Measurements from ENCODE around the gene HYAL1. TPM values are rescaled to one million over a fixed set of nuclear protein-coding genes. Genes with fewer than 3 reads are reported as not detected.
"Not testable (repeated sequence)": the region's sequence is repeated elsewhere in the genome, so short reads cannot be mapped to it uniquely, and the experiment has no call there.

Gene HYAL1
- total RNA-seq, 1 donor from 2014 or later: 0.59 TPM

DNA sequence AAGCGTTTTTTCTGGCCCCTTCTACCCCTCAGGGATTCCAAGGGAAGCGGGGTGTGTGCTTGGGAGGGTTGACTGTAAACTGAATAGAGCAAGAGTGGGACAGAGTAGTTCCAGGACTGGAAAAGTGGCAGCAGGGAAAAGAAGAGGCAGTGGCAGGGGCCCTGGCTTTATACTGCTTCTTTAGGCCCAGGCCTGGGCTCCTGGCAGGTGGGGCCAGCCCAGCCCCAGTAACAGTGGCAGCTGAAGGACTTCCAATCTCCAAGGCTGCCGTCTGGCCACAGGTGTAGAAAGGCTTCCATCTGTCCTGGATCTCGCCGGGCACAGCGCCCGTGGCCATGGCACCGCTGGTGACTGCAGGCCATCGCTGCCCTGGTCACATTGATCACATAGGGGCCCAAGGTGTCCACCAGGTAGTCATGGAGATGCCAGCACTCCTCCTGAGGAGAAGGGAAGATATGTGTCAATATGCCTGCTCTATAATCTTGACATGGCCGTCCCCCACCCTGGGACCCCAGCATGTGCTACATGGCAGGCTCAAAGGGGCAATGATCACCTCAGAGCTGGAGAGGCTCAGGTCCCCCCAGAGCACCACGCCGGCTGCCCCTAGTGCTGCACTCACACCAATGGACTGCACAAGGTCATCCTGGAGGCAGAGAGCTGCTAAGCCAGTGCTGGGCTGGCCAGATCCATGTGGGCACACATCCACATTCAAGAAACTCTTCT is 10.1 kb downstream of the HYAL1 start:
- H3K27ac Mint-ChIP-seq: peak overlapping the region; percentile 96
- H3K4me1 Mint-ChIP-seq (ENCODE audit: low read depth): peaks cover 13% of the 10 kb centered on the region
- intact Hi-C loops (cut with micrococcal nuclease): loop anchor here (2.0 to 10.0 kb wide), 2 partner anchors 66 to 358 kb away; partner anchors contain the start of gene TMEM115
- H3K4me3 Mint-ChIP-seq (ENCODE audit: low read depth): peak overlapping the region; percentile 95
- H3K27me3 Mint-ChIP-seq (ENCODE audit: low read depth): no peaks in the 10 kb centered on the region
- no peaks in the 10 kb centered on the region for H3K9me3 Mint-ChIP-seq
- DNase-seq (ENCODE audit: low spot score): no peak
- H3K36me3 Mint-ChIP-seq (ENCODE audit: low read depth): peaks cover 33% of the 10 kb centered on the region

DNA sequence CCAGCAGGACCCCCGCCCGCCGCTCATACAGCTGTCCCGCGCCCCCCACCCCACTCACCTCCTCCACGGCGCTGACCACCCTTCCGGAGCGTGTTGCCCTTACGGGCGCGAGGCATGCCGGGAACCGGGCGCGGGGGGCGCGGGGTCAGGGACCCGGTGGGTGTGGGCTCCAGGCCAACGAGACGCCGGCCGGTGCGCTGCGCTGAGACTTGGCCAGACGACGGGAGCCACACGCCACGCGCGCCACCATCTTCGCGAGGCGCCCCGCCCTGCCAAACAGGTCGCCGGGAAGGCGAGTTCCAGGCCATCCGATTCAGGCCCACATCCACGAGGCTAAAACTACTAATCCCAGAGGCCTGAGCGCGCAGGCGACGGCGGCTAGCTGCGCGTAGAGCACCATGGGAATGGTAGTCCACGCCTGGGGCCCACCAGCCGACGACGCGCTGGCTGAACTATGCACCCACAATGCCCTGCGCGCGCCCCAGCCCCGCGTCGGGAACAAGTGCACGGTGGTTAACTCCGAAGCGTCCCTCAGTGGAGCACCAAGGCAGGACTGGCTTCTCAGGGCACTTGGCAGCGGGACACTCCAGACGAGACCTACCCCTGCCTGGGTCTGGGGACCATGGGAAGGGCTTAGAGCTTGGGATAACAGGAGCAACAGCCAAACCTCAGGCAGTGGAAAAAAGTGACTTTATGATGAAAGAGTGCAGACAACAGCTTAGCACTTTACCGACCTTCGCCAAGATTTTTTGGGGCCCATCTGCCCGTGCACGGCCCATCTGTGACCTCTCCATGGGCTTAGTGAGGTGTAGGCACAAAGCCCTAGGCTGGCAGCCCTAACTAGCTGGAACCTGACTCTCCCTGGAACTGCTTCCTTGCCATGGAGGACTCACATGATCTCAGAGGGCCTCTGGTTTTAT is 11.0 kb downstream of the HYAL1 start, which contains the start of gene IFRD2:
Gene IFRD2 (minus strand): TSS at position 271 of the 920 bp plus-strand sequence. CDS start 155 bp downstream, at position 116.
- intact Hi-C loops (cut with micrococcal nuclease): loop anchor here (1.0 to 10.0 kb wide), 3 partner anchors 45 to 358 kb away; partner anchors contain the start of gene TMEM115
- Mint-ChIP-seq H3K27ac (peak within 1 kb of the TSS; percentile 96), H3K36me3 (ENCODE audit: low read depth) (peaks cover 41% of the 10 kb centered on the region), H3K27me3 (ENCODE audit: low read depth) (no peaks in the 10 kb centered on the region), H3K4me1 (ENCODE audit: low read depth) (peaks cover 9% of the 10 kb centered on the region), H3K4me3 (ENCODE audit: low read depth) (peak within 1 kb of the TSS; percentile 95), H3K9me3 (no peaks in the 10 kb centered on the region)
- peak; percentile 96 for DNase-seq (ENCODE audit: low spot score)

DNA sequence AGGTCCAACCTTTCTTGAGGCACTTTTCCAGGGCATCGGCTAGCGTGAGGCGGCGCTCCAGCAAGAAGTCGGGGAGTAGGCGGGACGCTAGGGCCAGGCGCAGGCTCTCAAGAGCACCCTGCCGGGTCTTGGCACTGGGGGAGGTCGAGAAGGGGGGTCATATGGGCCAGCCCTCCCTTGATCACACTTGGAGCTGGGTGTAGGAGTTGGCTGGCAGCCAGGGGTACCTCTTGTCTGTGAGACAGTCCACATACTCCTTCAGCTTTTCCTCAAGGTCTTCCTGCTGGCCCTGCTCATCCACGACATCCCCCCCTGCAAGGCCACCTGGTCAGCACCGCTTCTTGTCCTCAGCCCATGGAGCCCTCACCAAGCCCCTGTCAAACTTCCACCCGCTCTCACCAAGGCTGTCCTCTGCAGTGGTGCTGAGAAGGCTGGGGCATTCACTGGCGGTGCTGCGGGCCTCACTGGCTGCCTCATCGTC is 13.2 kb downstream of the HYAL1 start:
- Mint-ChIP-seq H3K27ac (no peak overlapping the region), H3K36me3 (ENCODE audit: low read depth) (peaks cover 48% of the 10 kb centered on the region), H3K9me3 (no peaks in the 10 kb centered on the region), H3K27me3 (ENCODE audit: low read depth) (no peaks in the 10 kb centered on the region), H3K4me1 (ENCODE audit: low read depth) (peaks cover 9% of the 10 kb centered on the region), H3K4me3 (ENCODE audit: low read depth) (peak overlapping the region; percentile 18)
- DNase-seq (ENCODE audit: low spot score): no peak
- intact Hi-C loops (cut with micrococcal nuclease): loop anchor here (10.0 kb wide), 1 partner anchor 355 kb away; no protein-coding TSS in a partner anchor

DNA sequence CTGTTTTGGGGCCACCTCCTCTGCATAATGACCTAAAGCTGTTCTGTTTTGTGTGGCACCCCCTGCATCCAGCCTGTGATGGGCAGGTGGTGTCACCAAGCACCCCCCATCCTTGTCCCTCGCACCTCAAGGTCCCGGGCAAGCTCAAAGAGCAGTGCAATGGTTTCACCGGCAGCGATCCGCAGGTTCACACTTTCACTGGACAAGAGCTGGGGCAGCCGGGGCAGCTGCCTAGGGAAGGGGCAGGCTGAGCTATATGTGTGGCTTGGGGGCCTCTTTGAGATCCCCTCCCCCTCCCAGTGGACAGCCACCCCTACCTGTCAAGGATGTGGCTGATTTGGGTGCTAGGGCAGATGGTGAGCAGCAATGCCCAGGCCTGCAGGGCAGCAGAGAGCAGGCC is 14.2 kb downstream of the HYAL1 start:
- Mint-ChIP-seq H3K4me3 (ENCODE audit: low read depth) (peak overlapping the region; percentile 39), H3K36me3 (ENCODE audit: low read depth) (peaks cover 48% of the 10 kb centered on the region), H3K4me1 (ENCODE audit: low read depth) (peaks cover 9% of the 10 kb centered on the region), H3K9me3 (no peaks in the 10 kb centered on the region), H3K27me3 (ENCODE audit: low read depth) (no peaks in the 10 kb centered on the region), H3K27ac (no peak overlapping the region)
- DNase-seq (ENCODE audit: low spot score): no peak
- intact Hi-C loops (cut with micrococcal nuclease): no loop called here

DNA sequence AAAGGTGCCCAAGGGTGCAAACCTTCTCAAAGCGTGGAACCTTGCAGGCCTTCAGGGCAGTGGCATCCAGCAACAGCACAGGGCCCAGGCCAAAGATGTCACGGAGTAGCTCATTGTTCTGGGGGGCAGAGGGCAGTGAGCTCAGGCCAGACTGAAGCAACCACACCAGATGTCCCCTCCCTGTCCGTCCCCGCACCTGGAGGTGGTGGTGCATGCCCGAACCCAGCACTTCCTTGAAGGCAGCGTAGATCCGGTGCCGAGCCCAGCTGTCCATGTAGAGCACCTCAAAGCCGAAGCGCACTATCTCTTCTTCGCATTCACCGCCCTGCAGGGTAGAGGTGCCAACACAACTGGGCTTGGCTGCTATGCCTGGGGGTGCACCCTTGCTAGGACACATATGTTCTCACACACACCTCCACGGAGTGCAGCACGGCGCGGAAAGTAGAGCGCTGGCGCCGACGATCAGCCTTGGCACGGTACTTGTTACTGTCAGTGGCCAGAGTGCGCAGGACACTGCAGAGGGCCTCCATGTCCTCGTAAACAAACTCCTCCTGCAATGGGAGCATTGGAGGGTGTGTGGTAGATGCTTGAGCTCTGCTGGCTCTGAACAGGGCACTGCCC is 14.9 kb downstream of the HYAL1 start:
- no peaks in the 10 kb centered on the region for H3K9me3 Mint-ChIP-seq
- peaks cover 9% of the 10 kb centered on the region for H3K4me1 Mint-ChIP-seq (ENCODE audit: low read depth)
- peaks cover 48% of the 10 kb centered on the region for H3K36me3 Mint-ChIP-seq (ENCODE audit: low read depth)
- no peak for DNase-seq (ENCODE audit: low spot score)
- H3K27ac Mint-ChIP-seq: no peak overlapping the region
- no peaks in the 10 kb centered on the region for H3K27me3 Mint-ChIP-seq (ENCODE audit: low read depth)
- no peak overlapping the region for H3K4me3 Mint-ChIP-seq (ENCODE audit: low read depth)
- intact Hi-C loops (cut with micrococcal nuclease): no loop called here

DNA sequence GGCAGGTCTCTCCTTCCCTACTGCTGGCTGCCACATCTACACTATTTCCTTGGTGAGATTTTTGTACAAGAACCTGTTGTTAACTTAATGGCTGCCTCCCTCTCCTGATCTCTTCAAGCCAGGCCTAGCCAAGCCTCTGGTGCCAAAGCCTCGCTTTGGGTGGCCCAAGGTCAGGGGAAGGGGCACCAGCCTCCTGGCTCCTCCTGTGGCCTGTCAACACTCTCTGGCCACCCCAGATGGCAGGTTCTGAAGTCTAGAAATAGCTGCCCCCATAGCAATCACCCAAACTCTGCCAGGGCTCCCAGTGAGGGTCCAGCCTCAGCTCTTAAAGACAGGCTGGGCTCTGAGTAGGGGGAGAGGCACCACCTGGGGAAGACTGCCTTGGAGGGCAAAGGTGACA is 16.1 kb downstream of the HYAL1 start:
- intact Hi-C loops (cut with micrococcal nuclease): no loop called here
- Mint-ChIP-seq H3K9me3 (no peaks in the 10 kb centered on the region), H3K4me3 (ENCODE audit: low read depth) (no peak overlapping the region), H3K36me3 (ENCODE audit: low read depth) (peaks cover 48% of the 10 kb centered on the region), H3K27me3 (ENCODE audit: low read depth) (no peaks in the 10 kb centered on the region), H3K27ac (no peak overlapping the region), H3K4me1 (ENCODE audit: low read depth) (peaks cover 3% of the 10 kb centered on the region)
- DNase-seq (ENCODE audit: low spot score): no peak

DNA sequence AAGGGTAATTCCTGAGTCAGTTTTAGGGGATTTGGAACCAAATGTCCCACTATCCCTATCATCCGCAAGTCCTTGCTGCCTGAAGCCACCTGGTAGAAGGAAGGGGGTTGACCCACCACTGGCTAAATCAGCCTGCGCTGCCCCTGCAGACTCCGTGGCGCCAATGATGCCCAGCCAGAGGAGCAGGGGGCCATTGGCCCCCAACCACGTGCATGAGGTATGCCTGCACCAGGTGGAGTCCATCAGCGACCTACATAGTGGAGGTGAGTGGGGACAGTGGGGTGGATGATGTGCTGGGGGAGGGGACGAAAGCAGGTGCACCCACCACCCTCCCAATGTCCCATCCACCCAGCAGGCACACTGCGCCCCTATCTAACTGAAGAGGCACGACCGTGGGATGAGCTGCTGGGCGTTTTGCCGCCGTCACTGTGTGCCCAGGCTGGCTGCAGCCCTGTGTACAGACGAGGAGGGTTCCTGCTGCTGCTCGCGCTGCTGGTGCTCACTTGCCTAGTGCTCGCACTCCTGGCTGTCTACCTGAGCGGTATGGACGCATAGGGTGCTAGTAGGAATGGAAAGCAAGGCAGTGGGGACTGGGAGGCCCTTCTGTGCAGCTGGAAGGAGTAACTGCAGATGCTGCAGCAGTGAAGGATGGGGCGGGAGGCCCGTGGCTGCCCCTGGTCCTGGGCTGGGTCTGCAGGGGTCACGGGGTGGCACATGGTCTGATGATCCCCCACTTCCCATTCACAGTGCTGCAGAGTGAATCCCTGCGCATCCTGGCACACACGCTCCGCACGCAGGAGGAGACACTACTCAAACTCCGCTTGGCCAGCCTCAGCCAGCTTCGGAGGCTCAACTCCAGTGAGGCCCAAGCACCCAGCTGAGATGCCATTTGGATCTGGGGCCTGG is 16.8 kb downstream of the HYAL1 start:
- H3K4me3 Mint-ChIP-seq (ENCODE audit: low read depth): no peak overlapping the region
- intact Hi-C loops (cut with micrococcal nuclease): no loop called here
- no peak for DNase-seq (ENCODE audit: low spot score)
- no peak overlapping the region for H3K27ac Mint-ChIP-seq
- H3K9me3 Mint-ChIP-seq: no peaks in the 10 kb centered on the region
- no peaks in the 10 kb centered on the region for H3K27me3 Mint-ChIP-seq (ENCODE audit: low read depth)
- peaks cover 48% of the 10 kb centered on the region for H3K36me3 Mint-ChIP-seq (ENCODE audit: low read depth)
- H3K4me1 Mint-ChIP-seq (ENCODE audit: low read depth): peaks cover 3% of the 10 kb centered on the region

DNA sequence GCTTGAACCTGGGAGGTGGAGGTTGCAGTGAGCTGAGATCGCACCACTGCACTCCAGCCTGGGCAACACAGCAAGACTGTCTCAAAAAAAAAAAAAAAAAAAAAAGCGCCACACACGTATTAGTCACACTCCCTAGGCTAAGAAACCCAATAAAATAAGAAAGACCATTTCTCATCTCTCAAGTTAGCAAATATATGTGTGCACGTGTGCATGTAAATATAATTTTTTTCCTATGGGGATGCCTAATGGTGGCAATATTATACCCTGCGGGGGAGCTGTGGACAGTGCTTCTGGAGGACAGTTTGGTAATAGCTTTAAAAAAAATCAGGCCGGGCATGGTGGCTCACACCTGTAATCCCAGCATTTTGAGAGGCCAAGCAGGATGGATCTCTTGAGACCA is 19.3 kb downstream of the HYAL1 start:
- H3K4me3 Mint-ChIP-seq (ENCODE audit: low read depth); intact Hi-C loops (cut with micrococcal nuclease); DNase-seq (ENCODE audit: low spot score); H3K9me3 Mint-ChIP-seq; H3K27ac Mint-ChIP-seq; H3K27me3 Mint-ChIP-seq (ENCODE audit: low read depth); H3K4me1 Mint-ChIP-seq (ENCODE audit: low read depth): not testable (repeated sequence)
- peaks cover 26% of the 10 kb centered on the region for H3K36me3 Mint-ChIP-seq (ENCODE audit: low read depth)

DNA sequence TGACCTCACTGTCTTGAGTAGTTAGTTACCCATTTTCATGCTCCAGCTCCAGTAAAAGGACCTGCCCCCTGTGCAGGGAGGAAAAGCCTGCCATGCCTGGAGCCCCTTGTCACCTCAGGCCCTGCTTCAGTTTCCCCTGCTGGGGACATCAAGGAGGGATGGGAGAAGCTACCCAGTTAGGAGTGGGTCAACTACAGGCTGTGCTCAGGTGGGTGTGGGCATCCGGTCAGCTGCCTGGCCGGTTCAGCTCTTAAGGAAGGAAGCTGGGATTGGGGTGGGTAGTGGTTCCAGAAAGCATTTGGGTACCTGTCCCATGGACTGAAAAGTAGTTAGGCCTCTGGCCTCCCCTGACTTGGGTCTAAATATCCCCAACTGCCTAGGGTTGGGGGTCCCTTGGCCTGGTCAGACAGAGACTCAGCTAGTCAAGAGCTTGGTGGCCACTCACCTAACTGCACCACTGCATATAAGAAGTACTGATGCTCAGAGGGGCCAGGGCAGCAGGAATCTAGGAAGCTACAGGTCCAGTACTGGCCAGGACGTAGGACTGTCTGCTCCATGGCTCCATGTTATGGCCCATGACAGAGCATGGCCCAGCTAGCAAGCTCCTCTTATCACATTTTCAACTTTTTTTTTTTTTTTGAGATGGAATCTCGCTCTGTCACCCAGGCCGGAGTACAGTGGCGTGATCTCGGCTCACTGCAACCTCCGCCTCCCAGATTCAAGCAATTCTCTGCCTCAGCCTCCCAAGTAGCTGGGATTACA is 23.9 kb downstream of the HYAL1 start:
- H3K27me3 Mint-ChIP-seq (ENCODE audit: low read depth): peaks cover 26% of the 10 kb centered on the region
- peaks cover 5% of the 10 kb centered on the region for H3K4me1 Mint-ChIP-seq (ENCODE audit: low read depth)
- H3K4me3 Mint-ChIP-seq (ENCODE audit: low read depth): no peak overlapping the region
- intact Hi-C loops (cut with micrococcal nuclease): no loop called here
- no peak overlapping the region for H3K27ac Mint-ChIP-seq
- no peak for DNase-seq (ENCODE audit: low spot score)
- H3K9me3 Mint-ChIP-seq: no peaks in the 10 kb centered on the region
- H3K36me3 Mint-ChIP-seq (ENCODE audit: low read depth): no peaks in the 10 kb centered on the region

DNA sequence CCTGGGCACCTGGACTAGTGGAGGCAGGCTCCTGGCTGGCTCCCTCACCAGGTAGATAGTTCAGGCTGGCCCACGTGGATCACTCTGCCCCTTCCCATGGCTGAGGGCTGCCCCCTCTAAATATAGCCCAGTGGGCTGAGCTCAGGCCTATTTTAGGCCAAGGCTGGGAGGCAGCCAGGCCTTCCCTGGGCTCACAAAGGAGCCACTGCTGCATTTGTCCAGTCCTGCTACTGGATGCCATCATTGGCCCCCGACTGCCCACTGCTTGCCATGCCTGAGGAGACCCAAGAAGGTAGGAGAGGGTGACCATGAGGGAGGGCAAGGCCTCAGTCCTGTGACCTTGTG is 24.5 kb downstream of the HYAL1 start, which contains the start of gene LSMEM2:
Gene LSMEM2 (plus strand): TSS at position 208 of the 345 bp plus-strand sequence. CDS start 27 bp downstream, at position 235.
- Mint-ChIP-seq H3K4me3 (ENCODE audit: low read depth) (no peak within 1 kb of the TSS), H3K4me1 (ENCODE audit: low read depth) (peaks cover 9% of the 10 kb centered on the region), H3K36me3 (ENCODE audit: low read depth) (no peaks in the 10 kb centered on the region), H3K9me3 (no peaks in the 10 kb centered on the region), H3K27ac (no peak within 1 kb of the TSS), H3K27me3 (ENCODE audit: low read depth) (peaks cover 31% of the 10 kb centered on the region)
- DNase-seq (ENCODE audit: low spot score): no peak
- intact Hi-C loops (cut with micrococcal nuclease): no loop called here

DNA sequence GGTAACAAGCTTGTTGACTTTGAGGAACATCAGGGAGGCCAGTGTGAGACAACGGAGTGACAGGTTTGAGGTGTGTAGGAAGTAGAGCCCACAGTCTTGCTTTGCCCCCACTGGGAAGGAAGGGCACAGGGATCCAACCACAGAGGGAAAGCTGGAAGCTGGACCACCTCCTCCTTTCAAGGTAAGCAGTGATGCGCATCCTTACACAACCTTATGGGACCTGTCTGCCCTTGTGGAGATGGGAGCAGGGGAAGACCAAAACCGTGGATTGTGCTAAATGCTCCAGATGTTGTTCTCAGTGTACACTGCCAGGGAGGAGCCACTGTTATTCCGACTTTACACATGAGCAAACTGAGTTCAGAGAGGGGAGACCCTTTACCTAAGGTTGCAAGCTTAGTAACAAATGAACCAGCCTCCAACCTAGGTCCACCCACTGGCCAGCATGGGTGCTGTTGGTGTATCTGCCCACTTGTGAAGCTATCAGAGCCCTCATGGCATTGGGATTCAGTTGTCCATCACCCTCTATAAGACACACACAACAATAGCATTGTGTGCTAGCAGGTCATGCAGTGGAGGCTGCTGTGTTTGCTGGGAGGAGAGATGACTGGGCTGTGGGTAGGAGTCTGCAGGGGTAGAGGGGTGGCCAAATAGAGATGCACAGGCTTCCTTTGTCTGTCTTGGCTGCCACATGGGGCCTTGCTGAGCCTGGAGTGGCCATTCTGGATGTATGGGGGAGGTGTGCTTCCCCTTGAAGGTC is 25.1 kb downstream of the HYAL1 start:
- H3K4me3 Mint-ChIP-seq (ENCODE audit: low read depth): no peak overlapping the region
- peaks cover 9% of the 10 kb centered on the region for H3K4me1 Mint-ChIP-seq (ENCODE audit: low read depth)
- H3K27ac Mint-ChIP-seq: no peak overlapping the region
- H3K36me3 Mint-ChIP-seq (ENCODE audit: low read depth): no peaks in the 10 kb centered on the region
- H3K9me3 Mint-ChIP-seq: no peaks in the 10 kb centered on the region
- no peak for DNase-seq (ENCODE audit: low spot score)
- peaks cover 32% of the 10 kb centered on the region for H3K27me3 Mint-ChIP-seq (ENCODE audit: low read depth)
- intact Hi-C loops (cut with micrococcal nuclease): no loop called here
